DMS 273 (cell line): ENCODE results near the gene KCTD2.
"Not testable (repeated sequence)": the region's sequence is repeated elsewhere in the genome, so short reads cannot be mapped to it uniquely, and the experiment has no call there.

Source experiments
- DNase-seq: peaks from one replicate; lab custom pipeline; 2025; ENCODE audit not compliant: unreplicated experiment; lab: John Stamatoyannopoulos, UW

Gene KCTD2, protein sequence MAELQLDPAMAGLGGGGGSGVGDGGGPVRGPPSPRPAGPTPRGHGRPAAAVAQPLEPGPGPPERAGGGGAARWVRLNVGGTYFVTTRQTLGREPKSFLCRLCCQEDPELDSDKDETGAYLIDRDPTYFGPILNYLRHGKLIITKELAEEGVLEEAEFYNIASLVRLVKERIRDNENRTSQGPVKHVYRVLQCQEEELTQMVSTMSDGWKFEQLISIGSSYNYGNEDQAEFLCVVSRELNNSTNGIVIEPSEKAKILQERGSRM

GRCh38 chr17:75046407-75047289 is at the start of gene KCTD2, which contains the start of gene ATP5PD:
Gene KCTD2, plus strand, starts transcription at chr17:75047225. Its CDS starts 26 bp downstream, at chr17:75047251.
Gene ATP5PD, minus strand, starts transcription at chr17:75046969. Its CDS starts 4,319 bp downstream, at chr17:75042650.
- peak; percentile 99 for DNase-seq

GRCh38 chr17:74998783-74999182 is 48.2 kb upstream of the KCTD2 start:
- DNase-seq = no peak

DNA sequence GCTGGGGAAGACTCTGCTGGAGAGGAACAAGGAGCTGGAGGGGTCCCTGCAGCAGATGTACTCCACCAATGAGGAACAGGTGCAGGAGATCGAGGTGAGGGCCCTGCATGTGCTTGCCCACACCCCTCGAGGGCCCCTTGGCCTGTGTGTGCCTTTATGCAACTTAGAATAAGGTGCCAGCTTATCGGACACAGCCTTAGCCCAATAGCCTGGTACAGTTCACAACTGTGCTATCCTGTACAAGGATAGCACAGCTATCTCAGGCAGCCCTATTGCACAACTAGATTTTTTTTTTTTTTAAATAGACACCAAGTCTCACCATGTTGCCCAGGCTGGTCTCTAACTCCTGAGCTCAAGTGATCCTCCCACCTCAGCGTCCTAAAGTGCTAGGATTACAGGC is 47.5 kb upstream of the KCTD2 start:
- no peak for DNase-seq

DNA sequence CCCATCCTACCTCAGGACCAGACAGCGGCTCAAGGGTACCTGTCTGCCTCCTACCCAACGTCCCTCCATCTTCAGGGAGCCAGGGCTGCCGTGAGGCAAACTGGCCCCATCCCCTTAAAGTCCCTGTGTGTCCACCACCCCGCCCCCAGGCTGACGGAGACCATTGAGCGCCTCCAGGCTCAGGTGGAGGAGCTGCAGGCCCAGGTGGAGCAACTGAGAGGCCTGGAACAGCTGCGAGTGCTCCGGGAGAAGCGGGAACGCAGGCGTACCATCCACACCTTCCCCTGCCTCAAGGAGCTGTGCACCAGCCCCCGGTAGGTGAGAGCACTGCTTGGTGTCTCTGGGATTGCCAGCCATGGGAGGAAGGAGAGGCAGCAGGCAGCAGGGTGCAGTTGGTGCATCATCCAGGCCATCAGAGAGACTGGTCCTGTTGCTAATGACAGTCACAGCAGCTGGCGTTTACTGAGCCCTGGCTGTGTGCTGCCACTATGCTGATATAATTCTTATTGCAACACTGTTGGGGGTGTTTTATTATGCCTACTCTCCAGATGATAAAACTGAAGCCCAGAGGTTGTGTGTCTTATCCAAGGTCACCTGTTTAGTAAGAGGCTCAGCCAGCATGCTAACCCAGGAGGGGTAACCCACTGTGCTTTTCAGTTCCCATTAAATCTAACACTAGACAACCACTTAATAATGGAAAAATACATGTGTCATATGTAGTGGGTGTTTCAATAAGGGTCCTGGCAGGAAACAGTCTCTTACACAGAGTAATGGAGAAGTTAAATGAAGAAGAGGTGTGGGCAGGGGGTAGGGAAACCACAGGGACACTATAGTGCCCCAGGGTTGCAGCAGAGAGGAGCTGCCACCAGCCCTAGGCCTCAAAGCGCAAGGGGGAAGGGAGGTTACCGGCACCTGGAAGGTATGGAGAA is 44.8 kb upstream of the KCTD2 start:
- no peak for DNase-seq

DNA sequence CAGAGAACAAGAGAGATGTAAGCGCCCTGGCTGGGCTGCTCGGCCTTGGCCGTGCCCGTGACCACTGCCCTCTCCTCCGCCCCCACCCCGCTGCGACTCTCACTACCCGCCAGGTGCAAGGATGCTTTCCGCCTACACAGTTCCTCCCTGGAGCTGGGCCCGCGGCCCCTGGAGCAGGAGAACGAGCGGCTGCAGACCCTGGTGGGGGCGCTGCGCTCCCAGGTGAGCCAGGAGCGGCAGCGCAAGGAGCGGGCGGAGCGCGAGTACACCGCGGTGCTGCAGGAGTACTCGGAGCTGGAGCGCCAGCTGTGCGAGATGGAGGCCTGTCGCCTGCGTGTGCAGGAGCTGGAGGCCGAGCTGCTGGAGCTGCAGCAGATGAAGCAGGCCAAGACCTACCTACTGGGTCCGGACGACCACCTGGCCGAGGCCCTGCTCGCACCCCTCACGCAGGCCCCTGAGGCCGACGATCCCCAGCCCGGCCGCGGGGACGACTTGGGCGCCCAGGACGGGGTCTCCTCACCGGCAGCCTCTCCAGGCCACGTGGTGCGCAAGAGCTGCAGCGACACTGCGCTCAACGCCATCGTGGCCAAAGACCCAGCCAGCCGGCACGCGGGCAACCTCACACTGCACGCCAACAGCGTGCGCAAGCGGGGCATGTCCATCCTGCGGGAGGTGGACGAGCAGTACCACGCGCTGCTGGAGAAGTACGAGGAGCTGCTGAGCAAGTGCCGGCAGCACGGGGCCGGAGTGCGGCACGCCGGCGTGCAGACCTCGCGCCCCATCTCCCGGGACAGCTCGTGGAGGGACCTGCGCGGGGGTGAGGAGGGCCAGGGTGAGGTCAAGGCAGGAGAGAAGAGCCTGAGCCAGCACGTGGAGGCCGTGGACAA is 43.7 kb upstream of the KCTD2 start:
- DNase-seq = no peak

DNA sequence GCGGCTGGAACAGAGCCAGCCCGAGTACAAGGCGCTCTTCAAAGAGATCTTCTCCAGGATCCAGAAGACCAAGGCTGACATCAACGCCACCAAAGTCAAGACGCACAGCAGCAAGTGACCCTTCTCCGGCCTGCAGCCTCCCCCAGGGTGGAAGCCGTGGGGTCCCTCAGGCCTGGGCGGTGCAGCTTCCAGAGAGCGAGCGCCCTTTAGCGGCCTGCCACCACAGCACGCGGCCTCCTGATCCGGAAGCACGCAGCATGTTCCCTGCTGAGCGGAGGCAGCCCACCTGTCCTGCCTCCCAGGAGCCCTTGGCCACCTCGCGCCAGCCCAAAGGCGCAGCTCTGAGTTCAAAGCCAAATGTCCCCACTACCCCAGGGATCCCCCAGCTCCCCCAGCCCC is 43.1 kb upstream of the KCTD2 start:
- DNase-seq = no peak

DNA sequence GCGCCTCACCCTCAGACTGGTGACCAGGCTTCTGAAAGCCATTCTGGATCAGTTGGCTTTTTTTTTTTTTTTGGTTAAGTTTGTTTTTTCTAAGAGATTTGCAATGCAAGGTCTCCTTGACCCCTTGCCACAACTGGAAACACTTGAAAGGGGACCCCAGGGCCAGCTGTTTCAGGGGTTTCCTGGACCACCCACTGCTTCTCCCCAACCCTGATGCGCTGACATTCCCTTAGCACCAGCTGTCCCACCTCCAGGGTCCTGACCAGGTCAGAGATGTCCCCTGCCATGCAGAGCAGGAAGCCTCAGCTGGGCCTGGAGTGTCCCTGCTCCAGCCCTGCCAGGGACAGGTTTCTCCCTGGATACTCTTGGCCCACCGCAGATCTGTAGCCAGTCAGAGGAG is 42.7 kb upstream of the KCTD2 start:
- DNase-seq = no peak

DNA sequence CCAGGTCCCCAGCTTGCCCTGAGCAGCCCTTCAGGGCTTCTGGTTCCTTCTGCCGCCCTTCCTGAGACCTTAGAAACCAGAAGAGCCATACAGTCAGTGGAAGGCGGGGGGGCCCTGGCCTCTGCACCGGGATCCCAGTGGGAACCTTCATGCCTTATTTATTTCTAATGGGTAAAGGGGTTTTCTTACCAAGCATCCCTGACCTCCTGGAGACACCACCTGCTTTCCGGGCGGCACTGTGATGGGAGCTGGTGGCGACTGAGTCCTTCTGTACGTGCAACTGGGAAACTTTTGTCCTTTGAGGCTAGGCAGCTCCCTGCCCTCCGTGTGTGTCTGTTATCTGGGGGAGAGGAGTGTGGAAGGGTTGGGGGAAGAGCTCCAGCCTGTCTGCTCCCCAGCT is 41.7 kb upstream of the KCTD2 start:
- no peak for DNase-seq

- DNase-seq = not testable (repeated sequence)
Observed at GRCh38 chr17:75006084-75006483, 40.9 kb upstream of the KCTD2 start.

- no peak for DNase-seq
Observed at GRCh38 chr17:75006653-75007052, 40.4 kb upstream of the KCTD2 start.

DNA sequence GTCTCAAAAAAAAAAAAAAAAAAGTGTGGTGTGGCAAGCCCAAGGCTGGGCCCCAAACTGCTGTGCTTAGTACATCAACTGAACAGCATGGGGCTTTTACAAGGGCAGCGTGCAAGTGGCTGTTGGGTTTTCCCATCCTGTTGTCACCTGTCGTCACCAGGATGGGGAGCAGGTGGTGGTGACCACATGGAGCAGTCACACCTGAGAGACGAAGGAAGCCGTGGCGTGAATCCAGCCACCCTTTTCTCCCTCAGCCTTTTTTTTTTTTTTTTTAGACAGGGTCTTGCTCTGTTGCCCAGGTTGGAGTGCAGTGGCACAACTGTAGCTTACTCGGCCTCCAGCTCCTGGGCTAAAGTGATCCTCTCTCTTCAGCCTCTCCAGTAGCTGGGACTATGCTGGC is 38.7 kb upstream of the KCTD2 start:
- no peak for DNase-seq

- DNase-seq = no peak
Observed at GRCh38 chr17:75009139-75009724, 37.8 kb upstream of the KCTD2 start.

- DNase-seq = peak; percentile 99
Observed at GRCh38 chr17:75010683-75011400, 36.2 kb upstream of the KCTD2 start.

DNA sequence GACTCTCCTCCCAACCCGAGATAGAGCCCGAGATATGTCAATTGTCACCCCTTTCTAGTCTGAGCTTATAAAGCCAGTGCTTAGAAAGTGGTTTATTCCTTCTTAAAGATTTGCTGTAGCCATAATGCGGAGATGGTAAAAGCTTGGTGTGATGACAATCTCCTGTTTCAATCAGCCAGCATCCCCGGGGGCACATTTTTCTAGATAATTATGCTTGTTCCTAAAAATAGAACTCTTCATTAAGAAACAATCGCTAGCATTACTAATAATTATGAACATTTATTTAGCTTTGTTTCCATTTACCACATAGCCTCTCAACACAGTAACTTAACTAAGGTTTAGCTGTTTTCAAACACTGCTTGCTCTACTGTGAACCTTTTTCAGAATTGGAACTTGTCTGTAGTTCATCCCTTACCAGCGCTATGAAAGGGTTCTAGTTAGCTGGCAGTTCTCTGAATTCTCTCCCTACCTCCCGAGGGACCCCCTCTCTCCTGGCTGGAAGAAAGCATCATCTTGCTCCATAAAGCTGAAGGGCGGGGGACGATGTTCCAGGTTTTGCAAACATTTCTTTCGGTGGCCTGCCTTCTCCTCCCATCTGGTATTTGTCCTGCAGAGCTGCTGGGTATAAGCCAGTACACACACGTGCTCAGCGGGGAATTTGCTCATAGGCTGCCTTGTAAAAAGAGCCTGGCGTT is 35.5 kb upstream of the KCTD2 start:
- peak; percentile 95 for DNase-seq

DNA sequence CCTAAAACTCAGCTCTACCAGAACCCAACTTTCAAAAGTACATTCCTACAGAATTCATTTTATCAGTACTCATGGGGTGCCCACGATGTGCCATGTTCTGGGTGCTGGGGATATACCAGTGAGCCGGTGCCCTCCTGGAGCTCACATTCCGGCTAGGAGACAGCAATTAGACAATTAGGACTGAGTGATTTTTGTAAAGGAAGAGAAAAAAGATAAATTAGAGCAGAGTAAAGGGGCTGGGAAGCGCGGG is 35.0 kb upstream of the KCTD2 start:
- DNase-seq = no peak

DNA sequence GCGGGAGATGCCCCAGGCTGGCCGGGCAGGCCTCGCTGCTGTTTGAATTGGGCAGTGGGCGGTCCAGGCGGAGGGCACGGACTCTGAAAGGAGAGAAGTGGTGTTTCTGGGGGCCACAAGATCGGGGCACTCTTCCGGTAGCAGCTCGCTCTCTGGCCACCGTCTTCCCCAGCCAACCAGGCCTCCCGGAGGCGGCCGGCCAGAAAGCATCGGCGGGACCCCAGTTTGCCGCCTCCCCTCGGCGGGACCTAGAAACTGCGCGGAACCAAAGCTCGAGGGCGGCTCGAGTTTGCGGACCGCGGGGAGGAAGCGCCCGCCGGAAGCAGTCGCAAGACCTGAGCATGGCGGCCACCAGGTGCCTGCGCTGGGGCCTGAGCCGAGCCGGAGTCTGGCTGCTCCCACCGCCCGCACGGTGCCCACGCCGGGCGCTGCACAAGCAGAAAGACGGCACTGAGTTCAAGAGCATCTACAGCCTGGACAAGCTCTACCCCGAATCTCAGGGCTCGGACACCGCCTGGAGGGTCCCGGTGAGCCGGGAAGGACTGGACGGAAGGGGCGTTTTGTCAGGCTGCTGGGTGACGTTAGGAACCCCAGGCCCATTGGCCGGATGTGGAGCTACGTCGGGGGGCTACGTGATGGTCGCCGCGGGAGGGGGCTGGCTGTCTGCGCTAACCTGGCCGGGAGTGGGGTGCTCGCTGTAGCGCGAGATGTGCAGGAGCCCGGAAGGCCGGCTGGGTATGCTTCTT is 34.5 kb upstream of the KCTD2 start, which contains the start of gene MRPL58:
MRPL58 (plus strand) TSS at position 325 of the 746 bp plus-strand sequence; CDS start at position 342, 17 bp downstream.
- DNase-seq = peak; percentile 97

DNA sequence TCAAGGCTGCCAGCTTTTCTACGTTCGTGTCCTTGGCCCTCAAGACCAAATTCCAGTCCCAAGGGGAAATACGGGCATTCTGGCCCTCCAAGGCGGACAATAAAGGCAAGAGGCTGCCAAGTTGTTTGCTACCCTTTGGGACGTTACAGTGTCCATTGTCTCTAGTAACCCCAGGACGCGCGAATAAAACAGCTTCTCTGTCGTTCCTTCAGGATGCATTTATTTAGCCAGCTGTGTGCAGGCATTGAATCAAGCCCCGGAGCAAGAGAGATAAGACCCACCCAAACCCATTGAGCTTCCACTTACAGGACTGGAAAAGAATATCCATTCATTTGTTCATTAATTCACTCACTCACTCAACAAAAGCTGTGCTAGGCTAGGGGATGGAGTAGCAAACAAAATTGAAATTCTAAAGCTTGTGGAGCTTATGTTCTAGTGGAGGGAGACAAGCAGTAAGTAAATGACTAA is 33.9 kb upstream of the KCTD2 start:
- no peak for DNase-seq

DNA sequence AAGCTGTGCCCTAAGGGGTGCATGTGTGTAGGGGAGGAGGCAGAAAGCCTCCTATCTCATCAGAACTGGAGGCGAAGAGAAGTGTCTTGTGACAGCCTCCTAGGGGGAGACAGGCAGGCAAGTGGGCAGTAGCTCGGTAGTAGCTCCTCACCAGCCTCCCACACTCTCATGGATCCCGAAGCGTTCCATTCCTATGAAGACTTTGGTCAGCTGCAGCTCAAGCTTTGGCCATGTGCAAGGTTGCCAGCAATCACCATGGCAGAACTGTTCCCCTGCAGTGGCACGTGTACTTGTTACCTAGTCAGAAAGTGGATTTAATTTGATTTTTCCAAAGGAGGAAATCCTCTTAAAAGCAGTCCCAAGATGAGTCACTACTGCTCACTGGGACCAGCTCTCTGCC is 27.9 kb upstream of the KCTD2 start:
- DNase-seq = no peak
